OCI-LY3 (cell line): ENCODE data around the gene CWC27.

Experiments
- H2AFZ ChIP-seq: fragments of 200-600, 300-600 bp; shearing (Covaris generic); 2 replicates; pipeline ENCODE4 v1.6.0; 2014; ENCODE audit warnings: antibody characterized with exemption, low read depth, low read length
- H3K27ac ChIP-seq: fragments of 200-600, 300-600 bp; sonication (generic); 2 replicates; pipeline ENCODE4 v1.5.1; 2014; ENCODE audit warnings: mild to moderate bottlenecking, low read length, moderate library complexity, mixed read lengths
- H3K27me3 ChIP-seq: fragments of 200-600, 300-600 bp; sonication (generic); 2 replicates; pipeline ENCODE4 v1.6.1; 2014; ENCODE audit warnings: low read depth, low read length, mixed read lengths
- H3K36me3 ChIP-seq: fragments of 200-600, 300-600 bp; sonication (generic); replicated peaks from 2 replicates; pipeline ENCODE3; 2014; ENCODE audit warnings: low read depth, low read length, mixed read lengths
- H3K4me1 ChIP-seq: fragments of 300-600, 200-600 bp; sonication (generic); 2 replicates; pipeline ENCODE4 v1.6.1; 2014; ENCODE audit warnings: low read length, mixed read lengths
- H3K4me2 ChIP-seq: fragments of 200-600, 300-600 bp; sonication (generic); 2 replicates; pipeline ENCODE4 v1.6.1; 2014; ENCODE audit warnings: low read length, mixed read lengths
- H3K4me3 ChIP-seq: fragments of 300-600, 200-600 bp; sonication (generic); 2 replicates; pipeline ENCODE4 v1.5.1; 2014; ENCODE audit warnings: antibody characterized with exemption, mild to moderate bottlenecking, low read length, moderate library complexity
- H3K79me2 ChIP-seq: fragments of 300-600, 200-600 bp; shearing (Covaris generic); 2 replicates; pipeline ENCODE4 v1.6.1; 2014; ENCODE audit warnings: mild to moderate bottlenecking, low read length, mixed read lengths
- H3K9ac ChIP-seq: fragments of 300-600, 200-600 bp; shearing (Covaris generic); 2 replicates; pipeline ENCODE4 v1.6.0; 2014; ENCODE audit warnings: mild to moderate bottlenecking, low read length, moderate library complexity
- H3K9me3 ChIP-seq: fragments of 200-600, 300-600 bp; shearing (Covaris generic); 2 replicates; pipeline ENCODE4 v1.6.1; 2014; ENCODE audit warnings: low read length, mixed read lengths; ENCODE audit not compliant: insufficient read depth
- H4K20me1 ChIP-seq: fragments of 200-600, 300-600 bp; sonication (generic); 2 replicates; pipeline ENCODE4 v1.6.1; 2016; ENCODE audit warnings: low read length, mixed read lengths; ENCODE audit not compliant: insufficient read depth
- EZH2phosphoT487 ChIP-seq: fragments of 200-600 bp; shearing (Covaris generic); IDR thresholded peaks from 2 replicates; pipeline ENCODE4 v1.6.1; 2018; ENCODE audit warnings: antibody characterized with exemption, mixed run types, low read depth
- TF ChIP-seq, protein P1 (sequence below): fragments of 200-600, 300-600 bp; sonication (generic); IDR thresholded peaks from 2 replicates; pipeline ENCODE4 v1.5.1; 2014; ENCODE audit warnings: antibody characterized with exemption, low read length, low read depth

The CWC27 gene

GRCh38 chr5:64742821-64743220, 25.9 kb upstream of the CWC27 start:
- Histone ChIP-seq H4K20me1 (no peaks in the 10 kb centered on the region), H3K4me2 (no peak overlapping the region), H3K36me3 (peaks cover 9% of the 10 kb centered on the region), H3K79me2 (no peaks in the 10 kb centered on the region), H3K4me3 (no peak overlapping the region), H3K9me3 (no peaks in the 10 kb centered on the region), H3K4me1 (no peaks in the 10 kb centered on the region), H3K27me3 (no peaks in the 10 kb centered on the region), H2AFZ (no peak overlapping the region), H3K9ac (no peak overlapping the region), H3K27ac (no peak overlapping the region)
- TF ChIP-seq, protein P1, sequence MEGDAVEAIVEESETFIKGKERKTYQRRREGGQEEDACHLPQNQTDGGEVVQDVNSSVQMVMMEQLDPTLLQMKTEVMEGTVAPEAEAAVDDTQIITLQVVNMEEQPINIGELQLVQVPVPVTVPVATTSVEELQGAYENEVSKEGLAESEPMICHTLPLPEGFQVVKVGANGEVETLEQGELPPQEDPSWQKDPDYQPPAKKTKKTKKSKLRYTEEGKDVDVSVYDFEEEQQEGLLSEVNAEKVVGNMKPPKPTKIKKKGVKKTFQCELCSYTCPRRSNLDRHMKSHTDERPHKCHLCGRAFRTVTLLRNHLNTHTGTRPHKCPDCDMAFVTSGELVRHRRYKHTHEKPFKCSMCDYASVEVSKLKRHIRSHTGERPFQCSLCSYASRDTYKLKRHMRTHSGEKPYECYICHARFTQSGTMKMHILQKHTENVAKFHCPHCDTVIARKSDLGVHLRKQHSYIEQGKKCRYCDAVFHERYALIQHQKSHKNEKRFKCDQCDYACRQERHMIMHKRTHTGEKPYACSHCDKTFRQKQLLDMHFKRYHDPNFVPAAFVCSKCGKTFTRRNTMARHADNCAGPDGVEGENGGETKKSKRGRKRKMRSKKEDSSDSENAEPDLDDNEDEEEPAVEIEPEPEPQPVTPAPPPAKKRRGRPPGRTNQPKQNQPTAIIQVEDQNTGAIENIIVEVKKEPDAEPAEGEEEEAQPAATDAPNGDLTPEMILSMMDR: no peak
- no peak for TF ChIP-seq EZH2phosphoT487

DNA sequence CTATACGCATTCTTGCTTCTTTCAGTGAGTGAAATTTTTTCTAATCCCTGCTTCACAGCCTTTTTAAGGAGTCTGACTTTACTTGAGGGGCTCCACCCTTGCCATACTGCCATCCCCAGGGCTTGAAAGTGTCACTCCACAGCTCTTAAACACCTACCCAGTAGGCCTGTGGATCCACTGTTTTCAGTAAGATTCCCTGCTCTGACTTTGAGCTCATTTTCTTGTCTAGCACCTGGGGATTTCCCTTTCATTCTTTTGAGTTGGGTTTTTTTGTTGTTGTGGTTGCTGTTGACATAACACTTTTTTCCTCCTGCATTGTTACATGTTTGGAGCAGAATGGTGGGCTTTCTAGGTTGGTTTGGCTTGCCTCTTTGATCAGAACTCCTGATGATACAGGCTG, 23.8 kb upstream of the CWC27 start:
- TF ChIP-seq, protein P1: no peak
- no peak for TF ChIP-seq EZH2phosphoT487

GRCh38 chr5:64746446-64746845, 22.3 kb upstream of the CWC27 start:
- peaks cover 7% of the 10 kb centered on the region; the same call in 1 of the 2 replicates for H3K4me1 ChIP-seq
- H2AFZ ChIP-seq: no peak overlapping the region
- H3K4me2 ChIP-seq: no peak overlapping the region
- H3K4me3 ChIP-seq: no peak overlapping the region
- H4K20me1 ChIP-seq: no peaks in the 10 kb centered on the region
- no peaks in the 10 kb centered on the region for H3K9me3 ChIP-seq
- H3K9ac ChIP-seq: no peak overlapping the region
- H3K27me3 ChIP-seq: no peaks in the 10 kb centered on the region
- H3K79me2 ChIP-seq: no peaks in the 10 kb centered on the region
- TF ChIP-seq, protein P1: no peak
- no peak for TF ChIP-seq EZH2phosphoT487
- peaks cover 3% of the 10 kb centered on the region for H3K36me3 ChIP-seq
- H3K27ac ChIP-seq: no peak overlapping the region

More for the DNA sequence above, 23.8 kb upstream of the CWC27 start:
- H3K27ac ChIP-seq: no peak overlapping the region
- no peaks in the 10 kb centered on the region for H3K4me1 ChIP-seq
- H3K36me3 ChIP-seq: peaks cover 3% of the 10 kb centered on the region
- no peaks in the 10 kb centered on the region for H3K9me3 ChIP-seq
- H4K20me1 ChIP-seq: no peaks in the 10 kb centered on the region
- no peaks in the 10 kb centered on the region for H3K79me2 ChIP-seq
- no peak overlapping the region for H2AFZ ChIP-seq
- no peaks in the 10 kb centered on the region for H3K27me3 ChIP-seq
- no peak overlapping the region for H3K9ac ChIP-seq
- no peak overlapping the region for H3K4me3 ChIP-seq
- H3K4me2 ChIP-seq: no peak overlapping the region

DNA sequence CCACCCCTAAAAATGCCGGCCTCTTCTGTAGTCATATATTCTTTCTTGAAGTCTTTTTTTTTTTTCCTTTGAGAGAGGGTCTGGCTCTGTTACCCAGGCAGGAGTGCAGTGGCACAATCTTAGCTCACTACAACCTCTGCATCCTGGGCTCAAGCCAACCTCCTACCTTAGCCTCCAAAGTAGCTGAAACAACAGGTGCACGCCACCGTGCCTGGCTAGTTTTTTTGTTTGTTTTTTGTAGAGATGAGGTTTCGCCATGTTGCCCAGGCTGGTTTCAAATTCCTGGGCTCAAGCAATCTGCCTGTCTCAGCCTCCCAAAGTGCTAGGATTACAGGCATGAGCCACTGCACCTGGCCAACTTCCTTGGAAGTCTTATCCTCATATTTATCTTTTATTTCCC, 19.3 kb upstream of the CWC27 start:
- Histone ChIP-seq H2AFZ (no peak overlapping the region), H3K27me3 (no peaks in the 10 kb centered on the region), H3K36me3 (peaks cover 7% of the 10 kb centered on the region), H3K9ac (no peak overlapping the region), H4K20me1 (no peaks in the 10 kb centered on the region), H3K4me2 (no peak overlapping the region), H3K27ac (no peak overlapping the region), H3K79me2 (no peaks in the 10 kb centered on the region), H3K4me1 (peaks cover 7% of the 10 kb centered on the region; the same call in 1 of the 2 replicates), H3K4me3 (no peak overlapping the region), H3K9me3 (no peaks in the 10 kb centered on the region)
- no peak for TF ChIP-seq EZH2phosphoT487
- TF ChIP-seq, protein P1: no peak
